IPS-NIHi7 (cell line): ENCODE results near the gene APC.

Source experiments
- DNase-seq: peaks from one replicate; pipeline ENCODE4 v3.0.0; 2012; ENCODE audit warnings: mixed read lengths; ENCODE audit errors: extremely low spot score

Gene APC

GRCh38 chr5:112784726-112785125 lies 47.0 kb downstream of the APC start:
- DNase-seq = no peak

DNA sequence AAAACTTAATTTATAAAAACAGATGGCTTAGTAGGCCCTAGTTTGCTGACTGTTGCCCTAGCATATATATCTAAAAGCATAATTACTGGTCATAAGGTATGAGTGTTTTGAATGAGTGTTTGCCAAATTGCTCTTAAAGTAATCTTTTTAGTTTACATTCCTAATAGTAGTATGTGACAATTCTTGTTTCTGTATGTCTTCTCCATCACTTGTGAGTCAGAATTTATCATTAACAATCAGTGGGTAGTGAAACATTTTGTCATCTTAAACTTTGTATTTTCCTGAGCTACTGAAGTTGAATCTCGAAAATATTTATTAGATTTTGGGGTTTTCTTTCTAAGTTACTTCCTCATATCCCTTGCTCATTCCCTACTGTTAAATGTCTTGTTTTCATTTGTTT lies 49.6 kb downstream of the APC start:
- no peak for DNase-seq

DNA sequence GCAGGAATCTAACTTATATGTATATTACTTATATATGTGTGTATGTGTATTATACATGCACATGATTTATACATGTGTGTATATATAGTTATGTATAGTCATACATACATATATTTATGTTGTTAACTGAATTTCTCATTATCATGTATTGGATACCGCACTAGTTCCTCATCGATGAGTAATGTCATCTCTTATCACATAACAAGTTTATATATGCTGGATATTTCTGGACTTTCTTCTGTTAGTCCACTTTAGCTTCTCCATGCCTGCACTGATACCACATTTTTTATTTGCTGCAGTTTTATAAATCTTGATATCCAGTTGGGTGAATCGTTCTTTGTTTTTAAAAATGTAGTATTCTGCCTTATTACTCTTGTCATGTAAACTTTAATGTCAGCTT lies 50.2 kb downstream of the APC start:
- DNase-seq = no peak

DNA sequence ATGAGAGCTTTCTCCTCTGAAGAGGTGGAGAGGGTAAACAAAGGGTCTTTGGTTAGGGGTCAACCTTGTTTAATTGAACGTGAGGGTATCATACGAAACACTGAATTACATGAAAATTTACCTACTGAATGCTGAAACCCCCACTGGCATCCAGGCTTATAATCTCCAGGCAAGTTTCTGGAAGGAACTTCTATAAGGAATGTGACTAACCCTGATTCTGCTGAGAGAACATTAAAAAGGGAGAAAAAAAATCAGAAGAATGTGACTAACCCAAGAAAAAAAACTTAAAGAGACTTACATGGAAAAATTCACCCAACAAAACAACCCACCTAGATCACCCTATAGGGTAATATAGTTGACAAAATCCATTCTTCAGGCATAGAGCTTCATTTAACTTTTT lies 55.5 kb downstream of the APC start:
- DNase-seq = no peak

DNA sequence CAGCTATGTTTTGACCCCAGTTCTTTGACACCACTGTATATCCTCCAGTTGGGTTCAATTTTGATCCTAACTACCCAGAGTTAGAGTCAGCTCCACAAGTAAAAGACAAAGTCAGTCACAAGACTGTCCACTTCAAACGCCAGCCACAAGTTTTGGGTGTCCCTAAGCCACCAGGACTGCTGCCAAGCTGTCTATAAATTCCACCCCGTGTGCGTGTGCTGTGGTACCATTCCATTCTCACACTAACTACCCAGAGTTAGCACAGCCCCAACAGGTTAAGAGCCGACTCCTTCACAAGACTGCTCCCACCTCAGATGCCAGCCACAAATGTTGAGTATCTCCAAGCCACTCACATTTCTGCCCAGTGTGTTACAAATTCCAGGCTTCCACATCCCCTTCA lies 56.7 kb downstream of the APC start:
- no peak for DNase-seq

DNA sequence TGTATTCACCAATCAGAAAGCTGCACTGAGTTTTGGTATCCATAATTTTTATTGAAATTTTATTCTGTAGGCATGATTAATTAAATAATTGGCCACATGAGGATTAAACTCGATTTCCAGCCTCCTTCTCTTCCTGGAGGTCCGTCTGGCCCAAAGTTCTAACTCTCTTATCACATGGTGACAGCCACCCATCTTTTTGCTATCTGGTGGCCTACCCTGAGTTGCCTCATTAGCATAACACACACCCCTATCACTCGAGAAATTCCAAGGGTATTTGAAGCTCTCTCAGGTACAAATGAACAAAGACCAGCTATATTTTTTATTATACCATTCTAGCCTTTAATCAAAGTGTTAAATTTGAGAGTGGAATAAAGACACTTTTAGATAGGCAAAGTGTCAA lies 57.7 kb downstream of the APC start:
- peak; percentile 16 for DNase-seq

DNA sequence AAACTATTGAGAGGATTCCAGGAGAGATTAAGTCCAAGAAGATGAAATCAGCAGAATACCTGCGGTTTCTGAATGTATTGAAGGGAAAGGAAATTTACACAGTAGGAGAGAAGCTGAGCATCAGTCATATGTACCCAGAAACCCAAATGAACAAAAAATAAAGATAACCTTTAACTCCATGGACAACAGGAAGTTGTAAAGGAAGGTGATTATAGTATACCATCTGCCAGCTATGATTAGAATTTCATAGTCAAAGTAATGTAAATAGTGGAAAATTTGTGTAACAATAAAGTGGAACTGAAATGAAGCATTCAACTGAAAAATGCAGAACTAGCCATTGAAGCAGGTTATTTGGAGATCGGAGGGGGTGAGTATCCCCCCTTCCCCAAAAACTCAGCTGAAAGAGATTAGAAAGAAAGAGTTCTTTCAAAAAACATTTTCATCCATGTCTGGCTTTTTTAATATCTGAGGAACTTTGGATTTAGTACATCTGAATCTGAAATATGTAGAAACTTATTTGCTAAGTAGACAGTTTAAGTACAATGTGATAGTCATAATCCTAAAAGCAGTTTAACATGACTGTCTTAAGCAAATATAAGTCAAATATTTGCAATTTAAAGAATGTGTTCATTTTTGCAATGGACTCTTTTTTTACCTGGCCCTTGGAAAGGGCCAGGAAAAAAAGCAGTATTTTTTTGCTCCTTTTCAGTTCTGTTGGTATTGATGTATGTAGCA lies 58.4 kb downstream of the APC start:
- no peak for DNase-seq

- DNase-seq = no peak
Observed at GRCh38 chr5:112799661-112800060, 62.0 kb downstream of the APC start.

DNA sequence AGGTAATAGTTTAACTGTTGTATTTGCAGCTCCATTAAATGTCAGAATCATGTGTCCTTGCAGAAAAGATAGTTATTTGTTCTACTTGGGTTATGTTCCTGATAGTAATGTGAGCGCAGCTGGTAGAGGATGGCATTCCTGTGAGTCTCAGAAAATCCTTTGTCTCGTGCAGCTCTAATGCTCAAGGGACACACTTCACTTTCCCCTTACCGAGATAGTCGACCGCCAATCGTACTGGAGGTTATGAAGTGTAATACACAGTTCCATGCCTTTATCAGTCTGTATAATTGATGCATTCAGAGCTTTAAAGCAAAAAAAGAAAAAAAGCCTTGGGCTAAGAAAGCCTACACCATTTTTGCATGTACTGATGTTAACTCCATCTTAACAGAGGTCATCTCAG lies 63.2 kb downstream of the APC start:
- no peak for DNase-seq

GRCh38 chr5:112811023-112811422 lies 73.3 kb downstream of the APC start:
- no peak for DNase-seq

DNA sequence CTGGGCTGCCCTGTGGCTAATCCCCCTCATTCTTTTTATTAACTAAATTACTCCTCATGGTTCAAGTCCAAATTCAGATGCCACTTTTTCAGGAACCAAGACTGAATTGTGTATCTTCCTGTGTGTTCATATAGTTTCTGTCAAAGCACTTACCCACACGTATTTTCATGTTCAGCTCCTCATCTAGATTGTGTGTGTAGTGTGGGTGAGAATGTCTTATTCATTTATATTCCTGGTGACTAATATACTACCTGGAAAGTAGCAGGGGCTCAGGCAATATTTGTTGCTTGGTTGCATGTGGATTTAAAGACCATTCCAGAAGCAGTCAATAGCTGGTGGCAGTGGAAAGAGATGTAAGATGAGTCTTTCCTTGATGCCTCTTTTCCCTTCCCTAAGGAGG lies 74.9 kb downstream of the APC start:
- DNase-seq = no peak

- DNase-seq = no peak
Observed at GRCh38 chr5:112820246-112820645, 82.6 kb downstream of the APC start.

- DNase-seq = no peak
Observed at GRCh38 chr5:112822456-112822855, 84.8 kb downstream of the APC start.

GRCh38 chr5:112823181-112823580 lies 85.5 kb downstream of the APC start:
- DNase-seq = no peak

GRCh38 chr5:112823656-112824055 lies 86.0 kb downstream of the APC start:
- no peak for DNase-seq

DNA sequence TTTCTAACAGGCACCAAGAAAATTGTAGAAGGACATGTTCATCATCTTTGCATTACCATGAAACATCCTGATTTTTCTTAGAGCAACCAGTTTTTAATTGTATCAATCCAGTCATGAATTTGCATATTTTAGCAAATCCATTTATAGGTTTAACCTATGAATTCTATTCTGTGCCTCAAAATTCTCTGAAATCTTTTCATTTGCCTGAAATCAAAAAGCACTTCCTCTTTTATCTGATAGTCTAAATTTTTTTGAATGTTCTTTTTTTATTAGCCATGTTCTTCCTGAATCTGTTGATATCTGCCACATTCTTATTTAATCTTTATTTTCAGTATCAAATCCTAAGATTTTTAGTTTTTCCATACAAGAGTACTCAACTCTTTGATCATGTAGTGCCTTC lies 86.5 kb downstream of the APC start:
- no peak for DNase-seq

DNA sequence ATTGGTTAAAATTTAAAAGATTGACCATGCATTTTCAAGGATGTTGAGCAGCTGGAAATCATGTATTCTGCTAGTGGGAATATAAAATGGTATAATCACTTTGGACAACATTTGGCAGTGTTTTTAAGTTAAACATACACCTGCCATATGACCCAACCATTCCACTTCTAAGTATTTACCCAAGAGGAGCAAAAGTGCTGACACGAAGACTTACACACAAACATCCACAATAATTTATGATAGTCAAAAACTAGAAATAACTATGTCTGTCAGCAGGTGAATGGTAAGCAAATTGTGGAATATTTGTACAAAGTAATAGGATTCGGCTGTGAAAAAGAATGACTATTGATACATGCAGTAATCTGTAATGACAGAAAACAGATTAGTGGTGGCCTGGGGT lies 92.7 kb downstream of the APC start:
- DNase-seq = no peak

GRCh38 chr5:112833971-112834370 lies 96.3 kb downstream of the APC start:
- no peak for DNase-seq

- DNase-seq = no peak
Observed at GRCh38 chr5:112844489-112844888, 106.8 kb downstream of the APC start.

- DNase-seq = peak; percentile 18
Observed at GRCh38 chr5:112846556-112846955, 108.9 kb downstream of the APC start.

DNA sequence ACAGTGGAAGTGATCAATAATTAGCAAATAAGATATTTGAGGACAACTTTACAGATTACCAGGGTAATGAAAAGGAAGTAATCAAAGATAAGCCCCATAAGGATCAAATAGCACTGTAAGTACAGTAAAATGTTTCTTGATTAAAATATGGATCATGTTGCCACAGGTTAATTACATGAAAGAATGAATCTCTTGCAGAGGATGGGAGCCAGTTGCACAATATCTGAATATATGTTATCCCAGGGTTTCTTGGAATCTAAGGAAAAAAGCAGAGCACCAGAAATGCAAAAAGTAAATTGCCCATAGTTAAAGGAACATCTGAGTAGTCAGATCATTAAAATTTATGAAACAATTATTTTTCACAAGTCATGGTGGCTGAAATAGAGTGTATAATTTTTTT lies 109.6 kb downstream of the APC start:
- no peak for DNase-seq

- DNase-seq = peak; percentile 64
Observed at GRCh38 chr5:112848116-112848811, 110.6 kb downstream of the APC start.

DNA sequence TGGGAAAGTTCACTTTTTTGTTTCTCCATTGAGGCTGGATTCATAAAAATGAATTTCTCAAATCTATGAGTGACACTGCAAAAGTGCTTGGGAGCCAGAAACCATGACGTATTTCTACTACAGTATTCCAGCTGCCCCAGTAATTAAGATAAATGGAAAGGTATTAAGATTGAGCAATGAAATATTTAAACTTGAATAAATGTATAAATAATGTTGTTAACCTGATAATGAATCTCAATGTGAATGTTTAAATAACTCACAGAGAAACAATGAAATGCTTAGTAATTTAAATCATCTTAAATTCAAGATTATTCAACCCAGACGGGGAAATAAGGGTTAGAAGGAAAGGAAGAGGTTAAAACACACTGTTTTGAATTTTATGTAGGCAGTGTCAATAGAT lies 112.2 kb downstream of the APC start:
- no peak for DNase-seq

- no peak for DNase-seq
Observed at GRCh38 chr5:112854651-112855050, 117.0 kb downstream of the APC start.
